ENCODE measurements around the gene MYMX.

Gene MYMX

DNA sequence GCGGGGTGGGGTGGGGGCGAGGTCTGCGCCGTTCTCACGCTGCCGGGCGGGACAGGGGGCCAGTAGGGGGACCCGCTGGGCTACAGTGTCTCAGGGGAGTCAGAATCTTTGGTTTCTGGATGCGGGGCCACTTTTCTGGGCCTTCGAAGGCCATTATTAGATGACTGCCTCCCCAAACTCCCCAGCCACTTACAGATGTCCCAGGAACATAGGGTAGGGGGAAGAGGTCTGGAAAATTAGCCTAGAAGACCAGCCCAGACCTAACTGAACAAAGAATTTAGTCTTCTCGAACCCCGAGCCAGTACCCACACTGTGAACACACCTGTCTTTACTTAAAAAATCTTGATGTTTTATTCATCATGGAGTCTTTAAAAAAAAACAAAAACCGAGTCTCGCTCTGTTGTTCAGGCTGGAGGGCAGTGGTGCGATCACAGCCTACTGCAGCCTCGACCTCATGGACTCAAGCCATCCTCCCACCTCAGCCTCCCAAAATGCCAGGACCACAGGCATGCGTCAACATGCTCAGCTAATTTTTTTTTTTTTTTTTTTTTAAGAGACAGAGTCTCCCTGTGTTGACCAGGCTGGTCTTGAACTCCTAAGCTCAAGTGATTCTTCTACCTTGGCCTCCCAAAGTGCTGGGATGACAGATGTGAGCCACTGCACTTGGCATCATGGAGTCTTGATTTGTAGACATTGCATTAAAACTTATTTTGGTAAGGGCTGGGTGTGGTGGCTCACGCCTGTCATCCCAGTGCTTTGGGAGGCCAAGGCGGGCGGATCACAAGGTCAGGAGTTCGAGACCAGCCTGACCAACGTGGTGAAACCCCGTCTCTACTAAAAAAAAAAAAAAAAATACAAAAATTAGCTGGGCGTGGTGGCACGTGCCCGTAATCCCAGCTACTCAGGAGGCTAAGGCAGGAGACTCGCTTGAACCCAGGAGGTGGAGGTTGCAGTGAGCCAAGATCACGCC is 3.4 kb downstream of the MYMX start:
- TF ChIP-seq, protein P1, sequence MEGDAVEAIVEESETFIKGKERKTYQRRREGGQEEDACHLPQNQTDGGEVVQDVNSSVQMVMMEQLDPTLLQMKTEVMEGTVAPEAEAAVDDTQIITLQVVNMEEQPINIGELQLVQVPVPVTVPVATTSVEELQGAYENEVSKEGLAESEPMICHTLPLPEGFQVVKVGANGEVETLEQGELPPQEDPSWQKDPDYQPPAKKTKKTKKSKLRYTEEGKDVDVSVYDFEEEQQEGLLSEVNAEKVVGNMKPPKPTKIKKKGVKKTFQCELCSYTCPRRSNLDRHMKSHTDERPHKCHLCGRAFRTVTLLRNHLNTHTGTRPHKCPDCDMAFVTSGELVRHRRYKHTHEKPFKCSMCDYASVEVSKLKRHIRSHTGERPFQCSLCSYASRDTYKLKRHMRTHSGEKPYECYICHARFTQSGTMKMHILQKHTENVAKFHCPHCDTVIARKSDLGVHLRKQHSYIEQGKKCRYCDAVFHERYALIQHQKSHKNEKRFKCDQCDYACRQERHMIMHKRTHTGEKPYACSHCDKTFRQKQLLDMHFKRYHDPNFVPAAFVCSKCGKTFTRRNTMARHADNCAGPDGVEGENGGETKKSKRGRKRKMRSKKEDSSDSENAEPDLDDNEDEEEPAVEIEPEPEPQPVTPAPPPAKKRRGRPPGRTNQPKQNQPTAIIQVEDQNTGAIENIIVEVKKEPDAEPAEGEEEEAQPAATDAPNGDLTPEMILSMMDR (IDR thresholded peaks at IDR 0.05; ENCODE audit: insufficient read depth, missing control alignments): no peak
- FAIRE-seq (no peak), DNase-seq (ENCODE audit: insufficient read length, low spot score) (no peak)

DNA sequence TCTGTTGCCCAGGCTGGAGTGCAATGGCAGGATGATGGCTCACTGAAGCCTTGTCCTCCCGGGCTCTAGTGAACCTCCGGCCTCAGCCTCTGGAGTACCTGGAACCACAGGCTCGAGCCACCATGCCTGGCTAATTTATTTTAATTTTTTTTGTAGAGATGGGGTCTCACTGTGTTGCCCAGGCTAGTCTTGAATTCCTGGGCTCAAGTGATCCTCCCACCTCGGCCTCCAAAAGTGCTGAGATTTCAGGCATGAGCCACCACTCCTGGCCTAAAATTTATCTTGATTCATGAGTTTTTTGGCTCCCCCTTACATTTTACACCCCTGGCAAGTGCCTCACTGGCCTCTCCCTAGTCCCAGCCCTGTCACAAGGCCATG is 4.2 kb downstream of the MYMX start:
- FAIRE-seq (no peak), DNase-seq (ENCODE audit: insufficient read length, low spot score) (no peak)
- TF ChIP-seq, protein P1 (IDR thresholded peaks at IDR 0.05; ENCODE audit: insufficient read depth, missing control alignments): no peak

DNA sequence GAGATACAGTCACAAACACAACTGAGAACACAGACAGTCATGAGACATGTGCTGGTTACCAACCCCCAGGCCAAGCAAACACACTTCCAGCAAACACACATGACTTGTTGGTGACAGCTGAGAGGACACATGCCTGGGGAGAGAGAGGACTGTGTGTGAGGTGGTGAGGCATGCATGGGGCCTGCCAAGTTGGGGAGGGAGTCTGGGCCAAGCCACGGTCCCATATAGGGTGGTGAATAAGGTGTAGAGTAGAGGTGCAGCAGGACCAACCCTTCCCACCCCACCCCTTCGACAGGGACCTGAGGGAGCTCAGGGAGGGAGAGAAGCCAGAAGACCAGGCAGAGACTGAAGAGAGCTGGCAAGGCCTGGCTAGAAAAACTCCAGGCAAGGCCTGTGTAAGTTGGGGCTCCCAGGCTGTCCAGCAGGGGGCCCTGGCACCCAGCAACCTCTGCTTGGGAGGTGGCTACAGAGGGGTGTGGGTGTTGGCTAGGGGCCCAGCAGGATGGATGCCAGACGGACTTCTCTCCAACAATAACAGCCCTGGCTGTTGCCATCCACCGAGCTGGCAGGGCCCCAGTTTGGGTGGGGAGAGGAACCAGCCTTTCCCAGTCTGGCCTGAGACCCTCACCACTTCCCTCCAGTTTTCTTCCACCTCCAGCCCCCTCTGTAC is 4.7 kb downstream of the MYMX start:
- DNase-seq (ENCODE audit: insufficient read length, low spot score) (no peak), FAIRE-seq (no peak)
- TF ChIP-seq, protein P1 (IDR thresholded peaks at IDR 0.05; ENCODE audit: insufficient read depth, missing control alignments): peak; percentile 58

DNA sequence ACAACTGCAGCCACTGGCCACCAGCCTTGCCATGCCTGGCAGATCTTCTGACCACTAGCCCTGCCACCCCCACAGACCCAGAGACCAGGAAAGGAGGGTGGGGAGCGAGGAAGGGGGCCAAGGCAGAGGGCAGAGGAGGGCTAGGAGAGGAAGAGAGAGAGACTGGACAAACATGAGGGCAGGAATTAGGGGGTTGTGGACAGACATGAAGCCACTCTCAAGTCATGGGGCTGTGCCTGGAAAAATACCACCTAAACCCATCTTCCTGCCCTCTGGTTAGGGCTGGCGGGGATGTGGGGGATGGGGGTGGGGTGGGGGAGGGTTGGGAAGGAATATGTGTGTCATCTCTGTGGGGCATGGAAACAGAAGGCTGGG is 5.2 kb downstream of the MYMX start:
- DNase-seq (ENCODE audit: insufficient read length, low spot score): no peak
- TF ChIP-seq, protein P1 (IDR thresholded peaks at IDR 0.05; ENCODE audit: insufficient read depth, missing control alignments): no peak
- FAIRE-seq: no peak

DNA sequence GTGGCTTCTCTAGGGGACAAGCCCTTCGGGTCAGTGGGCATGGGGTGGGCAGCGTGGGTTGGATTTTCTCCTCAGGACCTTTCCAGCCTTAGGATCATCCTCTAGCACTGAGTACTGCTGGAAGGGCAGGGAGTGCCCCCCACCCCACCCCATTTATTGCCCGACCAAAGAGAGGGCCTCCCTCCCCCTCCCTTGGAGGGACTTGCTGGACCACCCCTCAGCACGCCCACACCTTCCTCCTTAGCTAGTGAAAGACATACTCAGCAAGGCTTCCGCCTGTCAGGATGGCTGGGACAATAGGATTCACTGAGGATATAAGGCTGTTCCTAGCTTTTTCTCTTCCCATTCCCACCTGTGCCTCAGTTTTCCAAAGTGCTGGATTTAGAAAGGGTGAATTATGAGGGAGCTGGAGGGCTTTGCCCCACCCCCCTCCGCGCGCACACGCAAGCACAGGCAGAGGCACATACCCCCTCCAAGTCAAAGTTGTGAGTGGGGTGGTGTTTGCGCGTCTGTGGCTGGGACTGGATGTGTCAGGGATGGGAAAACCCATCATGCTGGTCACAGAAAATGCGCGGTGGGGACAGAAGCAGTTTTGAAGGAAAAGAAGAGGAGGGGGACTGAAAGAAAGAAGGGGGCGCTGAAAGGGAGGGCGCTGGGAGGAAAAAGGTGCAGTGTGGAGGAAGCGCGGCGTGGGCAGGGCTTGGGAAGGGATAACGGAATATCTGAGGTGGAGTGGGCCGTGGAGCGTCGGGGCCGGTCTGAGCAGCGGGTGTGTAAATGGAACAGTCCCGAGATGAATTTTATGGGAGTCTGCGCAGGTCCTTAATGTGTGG is 6.0 kb downstream of the MYMX start:
- no peak for FAIRE-seq
- no peak for DNase-seq (ENCODE audit: insufficient read length, low spot score)
- TF ChIP-seq, protein P1 (IDR thresholded peaks at IDR 0.05; ENCODE audit: insufficient read depth, missing control alignments): no peak

DNA sequence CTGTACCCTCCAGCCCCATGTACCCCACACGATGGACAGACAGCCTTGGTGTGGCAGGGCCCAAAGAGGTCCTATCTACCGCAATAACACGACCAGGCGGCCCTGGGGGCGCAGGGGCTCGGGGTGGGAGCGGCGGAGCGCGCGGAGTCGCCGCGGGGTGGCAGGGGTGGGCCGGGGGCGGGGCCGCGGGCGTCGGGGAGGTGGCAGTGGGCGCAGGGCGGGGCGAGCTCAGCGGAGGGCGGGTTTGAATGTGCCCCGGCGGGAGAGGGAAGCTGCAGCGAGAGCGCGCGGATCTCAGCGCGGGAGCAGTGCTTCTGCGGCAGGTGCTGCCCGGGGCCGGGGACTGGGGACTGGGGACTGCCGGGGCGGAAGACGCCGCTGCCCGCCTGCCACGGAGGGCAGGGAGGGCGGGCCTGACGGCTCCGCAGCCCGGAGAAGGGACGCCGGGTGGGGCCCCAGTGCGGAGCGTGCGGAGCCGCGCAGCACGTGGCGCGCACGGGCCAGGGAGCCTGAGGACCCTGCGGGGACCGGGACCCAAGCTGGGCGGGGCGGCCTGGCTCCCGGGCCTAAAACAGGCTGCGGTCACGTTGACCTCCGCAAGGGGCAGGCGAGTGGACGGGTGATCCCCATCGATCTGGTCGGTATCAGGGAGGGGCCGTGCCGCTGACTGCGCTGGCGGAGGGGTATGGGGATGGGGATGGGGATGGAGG is 6.7 kb downstream of the MYMX start, which contains the start of gene SLC29A1:
SLC29A1 (plus strand) TSS at position 277 of the 710 bp plus-strand sequence. CDS start 3,719 bp downstream, outside the sequence.
- FAIRE-seq (no peak), DNase-seq (ENCODE audit: insufficient read length, low spot score) (peak; percentile 99)
- TF ChIP-seq, protein P1 (IDR thresholded peaks at IDR 0.05; ENCODE audit: insufficient read depth, missing control alignments): no peak

Data from D721Med (cell line).